A549 (cell line): ENCODE results near the gene RAD50. TPM values are rescaled to one million over a fixed set of nuclear protein-coding genes. Genes with fewer than 3 reads are reported as not detected.

ENCODE experiments used
- ATAC-seq, 2 experiments: fragments of 200-7000 bp in 1 of 2; fragments of >200 bp in 1 of 2; cut with Nextera tagmentation in 1 of 2; cut with Tn5 transposase in 1 of 2; 3 replicates each; pipeline versions ENCODE4 v1.8.0 to v1.9.1; 2018 to 2020; ENCODE audit warnings: mild to moderate bottlenecking in 1 of 2, moderate library complexity in 1 of 2
- CTCF ChIA-PET: fragments of 300-600 bp; sonication (Branson Sonifier 250); formaldehyde crosslinking; extraction: SDS; loops from one replicate; lab custom pipeline; 2021; ENCODE audit warnings: antibody characterized with exemption, inconsistent platforms; lab: Yijun Ruan, JAX
- POLR2A ChIA-PET: fragments of 350-600 bp; formaldehyde crosslinking; extraction: SDS; loops from one replicate; lab custom pipeline; 2021; ENCODE audit warnings: antibody characterized with exemption, inconsistent platforms; lab: Yijun Ruan, JAX
- DNase-seq, 2 experiments: peaks; one replicate each; pipeline versions ENCODE4 v3.0.0 to v3.0.0-alpha.2; 2011 to 2016; ENCODE audit warnings: low read depth in 1 of 2, low spot score in 1 of 2
- FAIRE-seq: peaks from 2 replicates; lab custom pipeline; 2011; peaks lifted over from hg19 to GRCh38; lab: Jason Lieb, UNC
- H3K27ac ChIP-seq, 2 experiments: fragments of >200 bp; sonication (Bioruptor Twin); formaldehyde crosslinking; 3 replicates each; pipeline ENCODE4 v1.5.1; 2016 to 2017
- H3K4me1 ChIP-seq: fragments of >200 bp; sonication (Bioruptor Twin); formaldehyde crosslinking; 3 replicates; pipeline ENCODE4 v1.6.1; 2016
- H3K4me2 ChIP-seq: fragments of >200 bp; sonication (Bioruptor Twin); formaldehyde crosslinking; 3 replicates; pipeline ENCODE4 v1.6.1; 2016
- H3K4me3 ChIP-seq: fragments of >200 bp; sonication (Bioruptor Twin); formaldehyde crosslinking; 3 replicates; pipeline ENCODE4 v1.5.1; 2016
- H3K9me3 ChIP-seq: fragments of >200 bp; sonication (Bioruptor Twin); formaldehyde crosslinking; 3 replicates; pipeline ENCODE4 v1.6.1; 2016
- CEBPB ChIP-seq, 2 experiments: fragments of >200 bp in 1 of 2; sonication (Bioruptor Twin) in 1 of 2; formaldehyde crosslinking in 1 of 2; IDR thresholded peaks; 2 replicates each; pipeline ENCODE4 v1.6.1; 2012 to 2016
- CHD2 ChIP-seq: fragments of 150-350 bp; IDR thresholded peaks from 2 replicates; pipeline ENCODE4 v1.6.1; 2014; ENCODE audit warnings: low read length; ENCODE audit not compliant: partially characterized antibody
- EHMT2 ChIP-seq: fragments of 200-600 bp; sonication (generic); IDR thresholded peaks from 2 replicates; pipeline ENCODE4 v1.6.1; 2016; ENCODE audit warnings: antibody characterized with exemption, low read depth, mild to moderate bottlenecking, moderate library complexity
- EP300 ChIP-seq, 2 experiments: fragments of >200 bp; sonication (Bioruptor Twin); formaldehyde crosslinking; IDR thresholded peaks; 2 replicates in 1 of 2; 3 replicates in 1 of 2; pipeline ENCODE4 v1.6.1; 2016 to 2017
- FOSL2 ChIP-seq, 2 experiments: fragments of 450-650 bp in 1 of 2; fragments of >200 bp in 1 of 2; sonication (Bioruptor Twin) in 1 of 2; formaldehyde crosslinking; IDR thresholded peaks; 2 replicates each; pipeline versions ENCODE4 v1.5.0 to v1.6.1; 2016 to 2020; ENCODE audit warnings: mild to moderate bottlenecking in 1 of 2, moderate library complexity in 1 of 2
- HOXA7 ChIP-seq: fragments of 250-450 bp; sonication (Bioruptor Pico); IDR thresholded peaks from 2 replicates; pipeline ENCODE4 v1.5.0; 2020; ENCODE audit warnings: mild to moderate bottlenecking, moderate library complexity
- HOXB5 ChIP-seq: fragments of 250-450 bp; sonication (Bioruptor Pico); IDR thresholded peaks from 2 replicates; pipeline ENCODE4 v1.5.0; 2020; ENCODE audit warnings: mild to moderate bottlenecking, moderate library complexity
- JUNB ChIP-seq: fragments of >200 bp; sonication (Bioruptor Twin); formaldehyde crosslinking; IDR thresholded peaks from 2 replicates; pipeline ENCODE4 v1.6.1; 2016
- KDM1A ChIP-seq: fragments of 200-600 bp; sonication (generic); IDR thresholded peaks from 2 replicates; pipeline ENCODE4 v1.6.1; 2016; ENCODE audit warnings: low read depth, mild to moderate bottlenecking
- MAFK ChIP-seq: fragments of 450-650 bp; IDR thresholded peaks from 2 replicates; pipeline ENCODE4 v1.6.1; 2014; ENCODE audit not compliant: partially characterized antibody
- NFE2L2 ChIP-seq: fragments of 150-350 bp; conservative IDR thresholded peaks from 2 replicates; pipeline ENCODE4 v1.6.1; 2014; ENCODE audit warnings: low read length
- NPAS2 ChIP-seq: fragments of 250-450 bp; sonication (Bioruptor Pico); IDR thresholded peaks from 2 replicates; pipeline ENCODE4 v1.8.0; 2022; ENCODE audit warnings: mild to moderate bottlenecking, moderate library complexity, borderline replicate concordance
- PHF8 ChIP-seq: fragments of 200-600 bp; sonication (generic); IDR thresholded peaks from 2 replicates; pipeline ENCODE4 v1.6.1; 2016; ENCODE audit warnings: low read depth, mild to moderate bottlenecking, antibody characterized with exemption, moderate library complexity, borderline replicate concordance
- POLR2A ChIP-seq: IDR thresholded peaks from 2 replicates; pipeline ENCODE4 v1.6.1; 2012; ENCODE audit warnings: mild to moderate bottlenecking, low read length
- SMC3 ChIP-seq: fragments of >200 bp; sonication (Bioruptor Twin); formaldehyde crosslinking; IDR thresholded peaks from 3 replicates; pipeline ENCODE4 v1.6.1; 2018; ENCODE audit warnings: inconsistent platforms
- ZC3H11A ChIP-seq: fragments of 450-650 bp; IDR thresholded peaks from 2 replicates; pipeline ENCODE4 v1.6.1; 2014; ENCODE audit warnings: antibody characterized with exemption, mild to moderate bottlenecking
- ZFP36 ChIP-seq: fragments of 450-650 bp; IDR thresholded peaks from 2 replicates; pipeline ENCODE4 v1.6.1; 2014; ENCODE audit warnings: borderline replicate concordance; ENCODE audit not compliant: partially characterized antibody
- WGBS: methylation state at CpG from one replicate; pipeline ENCODE4 v1.1.6; 2017; ENCODE audit errors: missing lambda C conversion rate; 5-methylcytosine and 5-hydroxymethylcytosine counted together
- polyA plus RNA-seq, 4 experiments: library from polyadenylated mRNA; depleted of rRNA in 3 of 4; stranded (reverse); fragments of >200 nt; fragmentation: RNase III in 1 of 4; extraction: RNeasy Plus Mini Kit Qiagen cat#74134 plus additional on column Dnase treatment in 1 of 4; gene quantifications; 2 replicates in 3 of 4; 3 replicates in 1 of 4; pipeline ENCODE4 v1.2.3, GENCODE V29; 2011 to 2017
- TF ChIP-seq, protein P1 (sequence below): fragments of 250-450 bp; sonication (Bioruptor Pico); IDR thresholded peaks from 2 replicates; pipeline ENCODE4 v1.5.0; 2020; ENCODE audit warnings: low read depth, mild to moderate bottlenecking, moderate library complexity
- TF ChIP-seq, protein P2 (sequence below): IDR thresholded peaks from 2 replicates; pipeline ENCODE4 v1.6.1; 2012
- TF ChIP-seq, protein P3 (sequence below): fragments of 250-450 bp; sonication (Bioruptor Pico); IDR thresholded peaks from 2 replicates; pipeline ENCODE4 v1.5.0; 2021; ENCODE audit warnings: mild to moderate bottlenecking, moderate library complexity, borderline replicate concordance

Gene RAD50
- polyA plus RNA-seq, 2 of the 4 experiments (the other 2 are of a cell fraction), result 39.6 to 81.5 TPM

DNA sequence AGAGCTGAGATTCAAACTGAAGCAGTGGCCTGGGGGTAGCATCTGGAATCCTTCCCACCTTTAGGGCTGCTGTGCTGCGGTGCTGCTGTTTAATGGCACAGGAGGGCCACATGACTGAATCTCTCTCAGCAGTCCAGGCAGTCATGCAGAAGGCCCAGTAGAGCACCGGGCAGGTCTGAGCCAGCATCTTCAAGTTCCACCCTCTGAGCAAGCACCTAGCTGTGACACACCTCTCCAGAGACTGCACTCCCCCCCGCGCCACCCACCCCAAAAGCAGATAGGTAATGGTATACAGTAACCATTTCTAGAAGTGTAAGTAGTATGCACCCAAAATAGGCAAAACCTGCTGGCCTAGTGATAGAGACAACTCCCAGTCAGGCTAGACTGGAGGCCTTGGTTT is 125.2 kb downstream of the RAD50 start:
- no peak for ATAC-seq
- Histone ChIP-seq H3K4me1 (peaks cover 12% of the 10 kb centered on the region), H3K9me3 (no peaks in the 10 kb centered on the region), H3K27ac (no peak overlapping the region), H3K4me3 (no peak overlapping the region), H3K4me2 (no peak overlapping the region)
- CTCF ChIA-PET, result interaction anchor here (0.9 to 1.0 kb wide), 2 partner anchors 29 to 48 kb away, joined by 3 read pairs; no protein-coding TSS in a partner anchor
- FAIRE-seq, result no peak
- TF ChIP-seq, protein P1, sequence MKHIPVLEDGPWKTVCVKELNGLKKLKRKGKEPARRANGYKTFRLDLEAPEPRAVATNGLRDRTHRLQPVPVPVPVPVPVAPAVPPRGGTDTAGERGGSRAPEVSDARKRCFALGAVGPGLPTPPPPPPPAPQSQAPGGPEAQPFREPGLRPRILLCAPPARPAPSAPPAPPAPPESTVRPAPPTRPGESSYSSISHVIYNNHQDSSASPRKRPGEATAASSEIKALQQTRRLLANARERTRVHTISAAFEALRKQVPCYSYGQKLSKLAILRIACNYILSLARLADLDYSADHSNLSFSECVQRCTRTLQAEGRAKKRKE (CRISPR knock-in tag), result no peak
- no peak for DNase-seq
- WGBS, result 85% methylated on average over 3 of the region's 4 CpGs
- POLR2A ChIA-PET, result no interaction called here

DNA sequence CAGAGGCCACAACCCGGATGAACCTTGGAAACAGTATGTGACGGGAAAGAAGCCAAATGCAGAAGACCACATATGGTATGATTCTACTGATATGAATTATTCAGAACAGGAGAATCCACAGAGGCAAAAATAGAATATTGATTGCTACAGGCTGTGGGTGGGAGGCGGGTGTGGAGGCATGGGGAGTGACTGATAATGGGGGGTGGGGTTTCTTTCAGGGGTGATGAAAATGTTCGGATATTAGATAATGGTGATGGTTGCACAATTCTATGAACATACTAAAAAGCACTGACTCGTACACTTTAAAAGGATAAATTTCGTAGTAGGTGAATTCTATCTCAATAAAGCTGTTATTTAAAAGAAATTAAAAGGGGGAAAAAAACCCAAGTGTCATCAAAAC is 127.7 kb downstream of the RAD50 start:
- ATAC-seq, result no peak
- CTCF ChIA-PET, result interaction anchor here (1.0 to 1.8 kb wide), 2 partner anchors 158 to 298 kb away, joined by 4 read pairs; no protein-coding TSS in a partner anchor
- Histone ChIP-seq H3K27ac (no peak overlapping the region), H3K4me1 (no peaks in the 10 kb centered on the region), H3K4me2 (no peak overlapping the region), H3K9me3 (no peaks in the 10 kb centered on the region), H3K4me3 (no peak overlapping the region)
- DNase-seq, result no peak
- TF ChIP-seq, protein P1 (CRISPR knock-in tag), result no peak
- TF ChIP-seq NFE2L2, result no peak
- FAIRE-seq, result no peak
- WGBS, result 83% methylated on average over 6 of the region's 6 CpGs
- POLR2A ChIA-PET, result no interaction called here

DNA sequence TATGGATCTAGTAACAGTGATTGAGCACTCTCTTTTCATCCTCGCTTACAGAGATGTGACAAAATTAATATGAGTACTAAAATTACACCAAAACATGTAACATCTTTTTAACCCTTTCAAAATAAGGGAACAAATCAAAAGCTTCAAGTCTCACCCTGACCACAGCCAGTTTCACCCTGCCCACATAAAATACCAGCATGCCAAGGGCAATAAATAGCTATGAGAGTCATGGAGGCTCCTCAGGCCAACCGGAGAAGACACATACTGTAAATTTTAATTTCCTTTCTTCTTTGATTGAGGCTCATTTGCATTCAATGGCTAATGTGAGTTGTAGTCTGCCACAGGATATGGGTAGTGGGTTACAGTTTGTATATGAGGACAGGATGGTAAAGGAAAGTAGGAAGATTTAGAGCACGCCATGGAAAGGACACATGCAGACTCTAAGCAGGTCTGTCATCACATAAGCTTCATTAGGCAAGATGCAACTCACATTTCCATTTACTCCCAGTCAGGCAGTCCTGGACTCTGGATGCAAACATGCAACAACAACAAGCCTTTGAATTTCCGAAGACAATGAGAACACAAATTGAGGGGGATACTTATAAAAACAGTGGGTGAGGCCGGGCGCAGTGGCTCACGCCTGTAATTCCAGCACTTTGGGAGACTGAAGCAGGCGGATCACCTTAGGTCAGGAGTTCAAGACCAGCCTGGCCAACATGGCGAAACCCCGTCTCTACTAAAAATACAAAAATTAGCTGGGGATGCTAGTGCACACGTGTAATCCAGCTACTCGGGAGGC is 128.3 kb downstream of the RAD50 start:
- WGBS, result 86% methylated on average over 12 of the region's 12 CpGs
- TF ChIP-seq CHD2 (no peak), ZC3H11A (no peak), KDM1A (no peak), SMC3 (no peak), EP300 (IDR thresholded peaks at IDR 0.05) (no peak), EHMT2 (no peak), MAFK (no peak), PHF8 (no peak), JUNB (no peak), NPAS2 (CRISPR knock-in tag) (no peak), HOXB5 (CRISPR knock-in tag) (no peak), POLR2A (no peak), ZFP36 (no peak), FOSL2 (IDR thresholded peaks at IDR 0.05) (no peak), FOSL2 (CRISPR knock-in tag; IDR thresholded peaks at IDR 0.05) (no peak), HOXA7 (CRISPR knock-in tag) (no peak), CEBPB (IDR thresholded peaks at IDR 0.05) (no peak)
- TF ChIP-seq, protein P2, sequence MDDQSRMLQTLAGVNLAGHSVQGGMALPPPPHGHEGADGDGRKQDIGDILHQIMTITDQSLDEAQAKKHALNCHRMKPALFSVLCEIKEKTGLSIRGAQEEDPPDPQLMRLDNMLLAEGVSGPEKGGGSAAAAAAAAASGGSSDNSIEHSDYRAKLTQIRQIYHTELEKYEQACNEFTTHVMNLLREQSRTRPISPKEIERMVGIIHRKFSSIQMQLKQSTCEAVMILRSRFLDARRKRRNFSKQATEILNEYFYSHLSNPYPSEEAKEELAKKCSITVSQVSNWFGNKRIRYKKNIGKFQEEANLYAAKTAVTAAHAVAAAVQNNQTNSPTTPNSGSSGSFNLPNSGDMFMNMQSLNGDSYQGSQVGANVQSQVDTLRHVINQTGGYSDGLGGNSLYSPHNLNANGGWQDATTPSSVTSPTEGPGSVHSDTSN, result no peak
- TF ChIP-seq, protein P1 (CRISPR knock-in tag), result no peak
- TF ChIP-seq, protein P3, sequence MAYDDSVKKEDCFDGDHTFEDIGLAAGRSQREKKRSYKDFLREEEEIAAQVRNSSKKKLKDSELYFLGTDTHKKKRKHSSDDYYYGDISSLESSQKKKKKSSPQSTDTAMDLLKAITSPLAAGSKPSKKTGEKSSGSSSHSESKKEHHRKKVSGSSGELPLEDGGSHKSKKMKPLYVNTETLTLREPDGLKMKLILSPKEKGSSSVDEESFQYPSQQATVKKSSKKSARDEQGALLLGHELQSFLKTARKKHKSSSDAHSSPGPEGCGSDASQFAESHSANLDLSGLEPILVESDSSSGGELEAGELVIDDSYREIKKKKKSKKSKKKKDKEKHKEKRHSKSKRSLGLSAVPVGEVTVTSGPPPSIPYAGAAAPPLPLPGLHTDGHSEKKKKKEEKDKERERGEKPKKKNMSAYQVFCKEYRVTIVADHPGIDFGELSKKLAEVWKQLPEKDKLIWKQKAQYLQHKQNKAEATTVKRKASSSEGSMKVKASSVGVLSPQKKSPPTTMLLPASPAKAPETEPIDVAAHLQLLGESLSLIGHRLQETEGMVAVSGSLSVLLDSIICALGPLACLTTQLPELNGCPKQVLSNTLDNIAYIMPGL (CRISPR knock-in tag), result no peak
- no peak for FAIRE-seq
- ChIA-PET POLR2A (no interaction called here), CTCF (interaction anchor here (1.0 to 1.8 kb wide), 3 partner anchors 9 to 299 kb away, joined by 3 to 4 read pairs (median 4); no protein-coding TSS in a partner anchor)
- no peak for DNase-seq
- Histone ChIP-seq H3K4me1 (no peaks in the 10 kb centered on the region), H3K27ac (no peak overlapping the region), H3K4me2 (no peak overlapping the region), H3K9me3 (no peaks in the 10 kb centered on the region), H3K4me3 (no peak overlapping the region)
- no peak for ATAC-seq
